ENCODE results near the gene CLPSL1. TPM values are rescaled to one million over a fixed set of nuclear protein-coding genes. Genes with fewer than 3 reads are reported as not detected.

Gene CLPSL1
- total and polyA plus RNA-seq, 2 donors (not counting 1 experiment from before 2014, with no cell fraction given): not detected

DNA sequence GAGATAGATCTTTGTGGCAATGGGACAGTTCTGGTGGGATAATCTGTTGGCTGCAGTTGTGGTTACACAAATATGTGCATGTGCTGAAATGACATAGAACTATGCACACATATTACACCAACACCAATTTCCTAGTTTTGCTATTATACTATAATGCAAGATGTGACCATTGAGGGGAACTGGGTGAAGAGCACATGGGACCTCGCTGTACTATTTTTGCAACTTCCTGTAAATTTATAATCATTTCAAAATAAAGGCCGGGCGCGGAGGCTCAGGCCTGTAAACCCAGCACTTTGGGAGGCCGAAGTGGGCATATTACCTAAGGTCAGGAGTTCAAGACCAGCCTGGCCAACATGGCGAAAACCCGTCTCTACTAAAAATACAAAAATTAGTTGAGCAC is 35.3 kb upstream of the CLPSL1 start:
- CTCF ChIA-PET: interaction anchor here (0.7 kb wide), 1 partner anchor 350 kb away, joined by 3 read pairs; no protein-coding TSS in a partner anchor
- Histone ChIP-seq H3K4me2 (replicated peaks; ENCODE audit: low read depth, low read length, poor library complexity, severe bottlenecking) (no peak overlapping the region), H3K79me2 (ENCODE audit: control insufficient read depth, insufficient read depth, low read length) (no peaks in the 10 kb centered on the region), H3K27ac (ENCODE audit: low read length in 2 of 2) (no peak overlapping the region), H3K27me3 (replicated peaks in 1 of 4; ENCODE audit: control extremely low read depth in 1 of 4, control insufficient read depth in 3 of 4, insufficient read depth in 4 of 4, low read length in 3 of 4) (no peaks in the 10 kb centered on the region), H2AFZ (ENCODE audit: insufficient read depth, low read depth, low read length, poor library complexity, severe bottlenecking) (no peak overlapping the region), H3K36me3 (replicated peaks in 1 of 2; ENCODE audit: control extremely low read depth in 1 of 2, control insufficient read depth in 1 of 2, extremely low read depth in 1 of 2, insufficient read depth in 2 of 2, low read length in 1 of 2) (no peaks in the 10 kb centered on the region), H3K9me3 (ENCODE audit: control extremely low read depth in 1 of 3, control insufficient read depth in 2 of 3, insufficient read depth in 1 of 3, low read length in 2 of 3) (peaks cover 0 to 9% (median 7%) of the 10 kb centered on the region in 3 donors), H3K4me3 (ENCODE audit: control extremely low read depth in 1 of 5, extremely low read depth in 1 of 5, insufficient read depth in 1 of 5, low read depth in 2 of 5, low read length in 4 of 5) (no peak overlapping the region), H3K9ac (ENCODE audit: low read length) (no peak overlapping the region), H3K4me1 (ENCODE audit: control insufficient read depth in 2 of 2, insufficient read depth in 2 of 2, low read length in 2 of 2) (no peaks in the 10 kb centered on the region), H4K20me1 (ENCODE audit: control insufficient read depth, insufficient read depth, low read length, poor library complexity, severe bottlenecking) (no peaks in the 10 kb centered on the region)
- POLR2A ChIA-PET: no interaction called here
- H3K27ac Mint-ChIP-seq: no peak overlapping the region
- WGBS (ENCODE audit: insufficient coverage): 82% methylated on average over 4 of the region's 7 CpGs
- H3K4me1 Mint-ChIP-seq: no peaks in the 10 kb centered on the region
- TF ChIP-seq, protein P1, sequence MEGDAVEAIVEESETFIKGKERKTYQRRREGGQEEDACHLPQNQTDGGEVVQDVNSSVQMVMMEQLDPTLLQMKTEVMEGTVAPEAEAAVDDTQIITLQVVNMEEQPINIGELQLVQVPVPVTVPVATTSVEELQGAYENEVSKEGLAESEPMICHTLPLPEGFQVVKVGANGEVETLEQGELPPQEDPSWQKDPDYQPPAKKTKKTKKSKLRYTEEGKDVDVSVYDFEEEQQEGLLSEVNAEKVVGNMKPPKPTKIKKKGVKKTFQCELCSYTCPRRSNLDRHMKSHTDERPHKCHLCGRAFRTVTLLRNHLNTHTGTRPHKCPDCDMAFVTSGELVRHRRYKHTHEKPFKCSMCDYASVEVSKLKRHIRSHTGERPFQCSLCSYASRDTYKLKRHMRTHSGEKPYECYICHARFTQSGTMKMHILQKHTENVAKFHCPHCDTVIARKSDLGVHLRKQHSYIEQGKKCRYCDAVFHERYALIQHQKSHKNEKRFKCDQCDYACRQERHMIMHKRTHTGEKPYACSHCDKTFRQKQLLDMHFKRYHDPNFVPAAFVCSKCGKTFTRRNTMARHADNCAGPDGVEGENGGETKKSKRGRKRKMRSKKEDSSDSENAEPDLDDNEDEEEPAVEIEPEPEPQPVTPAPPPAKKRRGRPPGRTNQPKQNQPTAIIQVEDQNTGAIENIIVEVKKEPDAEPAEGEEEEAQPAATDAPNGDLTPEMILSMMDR (IDR thresholded peaks at IDR 0.05): no peak
- no peak for TF ChIP-seq EZH2 (IDR thresholded peaks at IDR 0.05; ENCODE audit: borderline replicate concordance, insufficient read depth, low read depth, low read length, poor library complexity, severe bottlenecking)
- ATAC-seq (ENCODE audit: low read depth) (no peak), DNase-seq (no peak)
- H3K9me3 Mint-ChIP-seq (ENCODE audit: insufficient read depth): peaks cover 9% of the 10 kb centered on the region
- intact Hi-C loops (cut with micrococcal nuclease): no loop called here
- H3K27me3 Mint-ChIP-seq: no peaks in the 10 kb centered on the region
- no peak overlapping the region for H3K4me3 Mint-ChIP-seq

DNA sequence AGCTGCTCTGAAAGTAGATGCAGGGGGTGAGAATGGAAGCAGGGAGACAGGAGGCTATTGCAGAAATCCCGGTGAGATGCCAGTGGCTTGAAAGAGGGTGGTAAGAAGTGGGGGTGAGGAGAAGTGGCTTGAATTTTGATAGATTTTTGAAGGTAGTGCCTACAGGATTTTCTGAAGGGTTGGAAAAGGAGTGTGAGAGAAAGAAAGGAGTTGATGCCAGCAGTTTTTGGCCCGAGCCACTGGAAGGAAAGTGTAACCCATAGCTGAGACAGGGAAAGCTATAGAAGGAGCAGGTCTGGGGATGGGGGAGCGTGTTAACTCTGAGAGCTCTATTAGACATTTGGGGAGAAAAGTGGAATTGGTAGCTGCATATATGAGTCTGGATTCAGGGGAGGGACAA is 34.3 kb upstream of the CLPSL1 start:
- TF ChIP-seq, protein P1 (IDR thresholded peaks at IDR 0.05): no peak
- TF ChIP-seq EZH2 (IDR thresholded peaks at IDR 0.05; ENCODE audit: borderline replicate concordance, insufficient read depth, low read depth, low read length, poor library complexity, severe bottlenecking): no peak
- H3K27me3 ChIP-seq (replicated peaks in 1 of 4; ENCODE audit: control extremely low read depth in 1 of 4, control insufficient read depth in 3 of 4, insufficient read depth in 4 of 4, low read length in 3 of 4): no peaks in the 10 kb centered on the region
- no peaks in the 10 kb centered on the region for H4K20me1 ChIP-seq (ENCODE audit: control insufficient read depth, insufficient read depth, low read length, poor library complexity, severe bottlenecking)
- ChIA-PET CTCF (interaction anchor here (0.7 to 1.0 kb wide), 2 partner anchors 163 to 349 kb away, joined by 3 read pairs; no protein-coding TSS in a partner anchor), POLR2A (no interaction called here)
- intact Hi-C loops (cut with micrococcal nuclease): no loop called here
- no peak overlapping the region for H3K27ac ChIP-seq (ENCODE audit: low read length in 2 of 2)
- no peaks in the 10 kb centered on the region for H3K4me1 Mint-ChIP-seq
- 98% methylated on average over 3 of the region's 3 CpGs for WGBS (ENCODE audit: insufficient coverage)
- H3K9me3 Mint-ChIP-seq (ENCODE audit: insufficient read depth): peaks cover 9% of the 10 kb centered on the region
- ATAC-seq (ENCODE audit: low read depth) (no peak), DNase-seq (no peak)
- no peak overlapping the region for H3K4me2 ChIP-seq (replicated peaks; ENCODE audit: low read depth, low read length, poor library complexity, severe bottlenecking)
- H3K79me2 ChIP-seq (ENCODE audit: control insufficient read depth, insufficient read depth, low read length): no peaks in the 10 kb centered on the region
- no peak overlapping the region for H3K4me3 ChIP-seq (ENCODE audit: control extremely low read depth in 1 of 5, extremely low read depth in 1 of 5, insufficient read depth in 1 of 5, low read depth in 2 of 5, low read length in 4 of 5)
- H3K27ac Mint-ChIP-seq: no peak overlapping the region
- no peaks in the 10 kb centered on the region for H3K36me3 ChIP-seq (replicated peaks in 1 of 2; ENCODE audit: control extremely low read depth in 1 of 2, control insufficient read depth in 1 of 2, extremely low read depth in 1 of 2, insufficient read depth in 2 of 2, low read length in 1 of 2)
- peaks cover 0 to 9% (median 7%) of the 10 kb centered on the region in 3 donors for H3K9me3 ChIP-seq (ENCODE audit: control extremely low read depth in 1 of 3, control insufficient read depth in 2 of 3, insufficient read depth in 1 of 3, low read length in 2 of 3)
- H3K27me3 Mint-ChIP-seq: no peaks in the 10 kb centered on the region
- H2AFZ ChIP-seq (ENCODE audit: insufficient read depth, low read depth, low read length, poor library complexity, severe bottlenecking): no peak overlapping the region
- H3K4me1 ChIP-seq (ENCODE audit: control insufficient read depth in 2 of 2, insufficient read depth in 2 of 2, low read length in 2 of 2): no peaks in the 10 kb centered on the region
- H3K9ac ChIP-seq (ENCODE audit: low read length): no peak overlapping the region
- no peak overlapping the region for H3K4me3 Mint-ChIP-seq
